Chondrocyte (in vitro differentiated cells): Measurements from ENCODE around the gene TRIB2. TPM values are rescaled to one million over a fixed set of nuclear protein-coding genes. Genes with fewer than 3 reads are reported as not detected.

Source experiments
- DNase-seq: peaks from one replicate; pipeline ENCODE4 v3.0.0; 2021; ENCODE audit warnings: mixed read lengths, low spot score
- H3K27ac Mint-ChIP-seq: one replicate; pipeline ENCODE4 v1.8.0; 2021; ENCODE audit warnings: mild to moderate bottlenecking, moderate library complexity, mixed read lengths; ENCODE audit not compliant: unreplicated experiment
- H3K27me3 Mint-ChIP-seq: 2 replicates; pipeline ENCODE4 v1.8.0; 2021; ENCODE audit warnings: low read depth, mixed read lengths
- H3K36me3 Mint-ChIP-seq: 2 replicates; pipeline ENCODE4 v1.8.0; 2021; ENCODE audit warnings: low read depth, mixed read lengths
- H3K4me1 Mint-ChIP-seq: 2 replicates; pipeline ENCODE4 v1.8.0; 2021; ENCODE audit warnings: low read depth, mild to moderate bottlenecking, mixed read lengths
- H3K4me3 Mint-ChIP-seq: one replicate; pipeline ENCODE4 v1.8.0; 2021; ENCODE audit warnings: mild to moderate bottlenecking, moderate library complexity, mixed read lengths; ENCODE audit not compliant: unreplicated experiment
- H3K9me3 Mint-ChIP-seq: 2 replicates; pipeline ENCODE4 v1.8.0; 2021; ENCODE audit warnings: low read depth, mixed read lengths
- total RNA-seq: library from RNA; stranded (reverse); gene quantifications from 3 replicates; pipeline ENCODE4 v1.2.1, GENCODE V29; 2021
- TF ChIP-seq, protein P1 (sequence below): fragments of 200-600 bp; sonication (generic); IDR thresholded peaks from 2 replicates; pipeline ENCODE4 v1.5.0; 2021; ENCODE audit warnings: antibody characterized with exemption, mild to moderate bottlenecking, moderate library complexity

The TRIB2 gene
- total RNA-seq, 1 donor from 2014 or later: 37.5 TPM

GRCh38 chr2:12683457-12684100, 33.2 kb upstream of the TRIB2 start:
- Mint-ChIP-seq H3K27me3 (no peaks in the 10 kb centered on the region), H3K27ac (no peak overlapping the region), H3K4me1 (peaks cover 10% of the 10 kb centered on the region), H3K9me3 (no peaks in the 10 kb centered on the region), H3K36me3 (no peaks in the 10 kb centered on the region), H3K4me3 (no peak overlapping the region)
- no peak for DNase-seq
- TF ChIP-seq, protein P1, sequence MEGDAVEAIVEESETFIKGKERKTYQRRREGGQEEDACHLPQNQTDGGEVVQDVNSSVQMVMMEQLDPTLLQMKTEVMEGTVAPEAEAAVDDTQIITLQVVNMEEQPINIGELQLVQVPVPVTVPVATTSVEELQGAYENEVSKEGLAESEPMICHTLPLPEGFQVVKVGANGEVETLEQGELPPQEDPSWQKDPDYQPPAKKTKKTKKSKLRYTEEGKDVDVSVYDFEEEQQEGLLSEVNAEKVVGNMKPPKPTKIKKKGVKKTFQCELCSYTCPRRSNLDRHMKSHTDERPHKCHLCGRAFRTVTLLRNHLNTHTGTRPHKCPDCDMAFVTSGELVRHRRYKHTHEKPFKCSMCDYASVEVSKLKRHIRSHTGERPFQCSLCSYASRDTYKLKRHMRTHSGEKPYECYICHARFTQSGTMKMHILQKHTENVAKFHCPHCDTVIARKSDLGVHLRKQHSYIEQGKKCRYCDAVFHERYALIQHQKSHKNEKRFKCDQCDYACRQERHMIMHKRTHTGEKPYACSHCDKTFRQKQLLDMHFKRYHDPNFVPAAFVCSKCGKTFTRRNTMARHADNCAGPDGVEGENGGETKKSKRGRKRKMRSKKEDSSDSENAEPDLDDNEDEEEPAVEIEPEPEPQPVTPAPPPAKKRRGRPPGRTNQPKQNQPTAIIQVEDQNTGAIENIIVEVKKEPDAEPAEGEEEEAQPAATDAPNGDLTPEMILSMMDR: no peak

GRCh38 chr2:12684471-12684936, 32.2 kb upstream of the TRIB2 start:
- no peak overlapping the region for H3K27ac Mint-ChIP-seq
- H3K9me3 Mint-ChIP-seq: no peaks in the 10 kb centered on the region
- no peak for DNase-seq
- no peaks in the 10 kb centered on the region for H3K27me3 Mint-ChIP-seq
- peaks cover 10% of the 10 kb centered on the region for H3K4me1 Mint-ChIP-seq
- no peaks in the 10 kb centered on the region for H3K36me3 Mint-ChIP-seq
- H3K4me3 Mint-ChIP-seq: no peak overlapping the region
- TF ChIP-seq, protein P1: no peak

- H3K27ac Mint-ChIP-seq: no peak overlapping the region
- DNase-seq: no peak
- TF ChIP-seq, protein P1: no peak
- H3K9me3 Mint-ChIP-seq: peaks cover 6% of the 10 kb centered on the region
- no peak overlapping the region for H3K4me3 Mint-ChIP-seq
- no peaks in the 10 kb centered on the region for H3K36me3 Mint-ChIP-seq
- peaks cover 10% of the 10 kb centered on the region for H3K4me1 Mint-ChIP-seq
- no peaks in the 10 kb centered on the region for H3K27me3 Mint-ChIP-seq
Observed at GRCh38 chr2:12685145-12685544, 31.6 kb upstream of the TRIB2 start.

DNA sequence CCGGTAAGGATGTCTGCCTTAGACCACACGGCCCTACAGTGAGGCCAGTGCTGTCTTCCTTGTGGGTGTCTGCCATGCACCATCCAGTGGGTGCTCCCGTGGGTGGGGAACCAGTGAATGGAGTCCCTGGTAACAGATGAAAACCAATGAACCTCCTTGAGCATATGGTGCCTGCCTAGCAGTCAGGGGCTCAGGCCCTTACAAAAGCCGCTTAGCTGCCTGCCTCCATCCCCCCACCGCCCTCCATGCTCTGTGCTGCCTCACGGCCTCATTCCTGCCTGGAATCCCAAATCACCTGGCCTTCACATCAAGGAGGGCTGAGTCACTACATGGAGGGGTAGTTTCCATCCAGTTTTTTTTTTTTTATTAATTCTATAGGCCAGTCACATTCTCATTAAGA, 30.8 kb upstream of the TRIB2 start:
- no peak for DNase-seq
- Mint-ChIP-seq H3K27ac (no peak overlapping the region), H3K27me3 (no peaks in the 10 kb centered on the region), H3K4me3 (no peak overlapping the region), H3K4me1 (peaks cover 10% of the 10 kb centered on the region), H3K36me3 (no peaks in the 10 kb centered on the region), H3K9me3 (peaks cover 8% of the 10 kb centered on the region)
- TF ChIP-seq, protein P1: no peak

DNA sequence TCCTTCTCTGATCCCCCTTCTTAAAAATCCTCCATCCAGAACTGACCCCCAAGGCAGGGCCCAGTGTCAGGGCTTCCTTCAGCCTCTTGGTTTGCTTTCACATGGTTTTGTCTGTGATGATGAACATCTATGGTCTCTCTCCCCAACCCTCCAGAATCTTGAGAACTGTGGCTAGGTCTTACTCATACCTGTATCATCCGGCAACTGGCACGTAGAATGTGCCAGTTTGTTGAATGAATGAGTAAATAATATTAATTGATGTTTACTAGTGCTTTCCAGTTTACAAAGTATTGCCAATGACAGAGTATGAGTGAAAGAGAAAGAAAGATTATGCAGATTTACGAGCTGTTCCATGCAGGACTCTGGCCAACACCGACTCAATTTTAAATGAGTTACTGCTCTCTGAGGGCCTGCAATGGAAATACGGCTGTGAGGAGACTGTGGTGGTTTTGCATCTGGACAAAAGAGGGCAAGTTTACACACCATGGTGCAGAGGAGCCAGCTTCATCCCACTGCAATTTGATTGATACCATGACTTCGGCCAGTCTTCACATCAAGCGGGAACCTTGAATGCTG, 29.9 kb upstream of the TRIB2 start:
- H3K9me3 Mint-ChIP-seq: peaks cover 12% of the 10 kb centered on the region
- H3K27ac Mint-ChIP-seq: no peak overlapping the region
- no peak overlapping the region for H3K4me3 Mint-ChIP-seq
- H3K27me3 Mint-ChIP-seq: no peaks in the 10 kb centered on the region
- peaks cover 10% of the 10 kb centered on the region for H3K4me1 Mint-ChIP-seq
- TF ChIP-seq, protein P1: no peak
- no peaks in the 10 kb centered on the region for H3K36me3 Mint-ChIP-seq
- no peak for DNase-seq
